NCI-H345 treated with DMSO at 0.1 percent for 48 hours (cell line): ENCODE results near the gene AP3B1.
A peak's percentile ranks its signal among the peaks of the same experiment; 100 is the strongest.

ENCODE experiments used
- DNase-seq: peaks from one replicate; lab custom pipeline; 2025; ENCODE audit not compliant: unreplicated experiment; lab: John Stamatoyannopoulos, UW

The AP3B1 gene

DNA sequence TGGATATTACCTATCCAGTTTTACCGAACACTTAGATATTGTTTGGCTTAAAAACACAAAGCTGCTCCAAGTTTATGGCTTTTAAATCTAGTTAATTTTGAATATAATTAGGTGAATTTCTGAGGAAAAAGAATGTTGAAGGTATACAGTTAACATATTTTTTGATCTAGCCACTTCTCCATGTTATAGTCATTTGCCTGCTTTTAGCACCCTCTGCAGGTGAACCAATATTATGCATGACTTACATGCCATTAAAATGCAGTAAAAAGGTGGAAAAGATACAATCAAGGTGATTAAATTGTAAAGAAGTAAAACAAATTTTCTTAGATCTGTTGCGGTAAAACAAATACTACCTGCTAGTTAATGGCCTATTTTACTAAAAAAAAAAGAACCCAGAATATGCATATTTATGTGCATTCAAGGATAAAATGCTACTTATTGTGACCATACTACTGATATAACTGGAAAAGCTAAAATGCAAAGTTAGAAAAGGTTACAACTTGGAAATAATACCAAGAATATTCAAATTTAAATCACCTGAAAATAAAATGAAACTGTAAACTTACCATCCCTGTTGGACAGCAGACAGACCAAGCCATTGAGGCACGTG lies 132.1 kb downstream of the AP3B1 start:
- DNase-seq = peak; percentile 13

DNA sequence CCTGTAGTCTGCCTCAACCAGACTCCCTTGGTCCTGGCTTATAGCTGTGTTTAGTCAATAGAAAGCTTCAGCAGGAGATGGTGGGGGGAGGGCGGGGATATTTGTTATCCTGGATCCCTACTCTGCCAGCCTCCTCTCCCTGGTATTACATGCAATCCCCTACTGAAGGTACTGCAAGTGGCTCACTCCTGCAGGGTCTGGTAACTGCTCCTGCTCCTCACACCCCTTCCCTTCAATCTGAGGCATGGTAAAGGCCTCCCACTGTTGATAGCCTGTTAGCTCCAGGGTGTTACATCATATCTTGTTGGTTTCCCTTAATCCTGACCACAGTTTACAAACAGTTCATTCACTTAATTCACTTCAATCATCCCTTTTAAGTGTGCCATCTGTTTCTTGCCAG lies 137.5 kb downstream of the AP3B1 start:
- no peak for DNase-seq

DNA sequence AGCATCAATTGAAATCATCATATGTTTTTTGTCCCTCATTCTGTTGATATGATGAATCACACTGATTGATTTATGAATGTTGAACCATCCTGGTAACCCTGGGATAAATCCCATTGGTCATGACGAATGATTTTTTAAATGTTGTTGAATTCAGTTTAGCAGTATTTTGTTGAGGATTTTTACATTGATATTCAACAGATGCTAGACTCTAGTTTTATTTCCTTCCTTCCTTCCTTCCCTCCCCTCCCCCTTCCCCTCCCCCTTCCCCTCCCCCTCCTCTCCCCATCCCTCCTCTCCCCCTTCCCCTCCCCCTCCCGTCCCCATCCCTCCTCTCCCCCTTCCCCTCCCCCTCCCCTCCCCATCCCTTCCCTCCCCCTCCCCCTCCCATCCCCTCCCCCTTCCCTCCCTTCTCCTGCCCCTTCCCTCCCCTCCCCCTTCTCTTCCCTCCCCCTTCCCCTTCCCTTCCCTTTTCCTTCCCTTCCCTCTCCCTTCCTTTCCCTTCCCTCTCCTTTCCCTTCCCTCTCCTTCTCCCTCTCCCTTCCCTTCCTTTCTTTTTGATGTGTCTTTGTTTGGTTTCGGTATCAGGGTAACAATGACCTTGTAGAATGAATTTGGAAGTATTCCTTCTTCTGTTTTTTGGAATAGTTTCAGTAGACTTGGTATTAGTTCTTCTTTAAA lies 142.8 kb downstream of the AP3B1 start:
- DNase-seq = no peak

DNA sequence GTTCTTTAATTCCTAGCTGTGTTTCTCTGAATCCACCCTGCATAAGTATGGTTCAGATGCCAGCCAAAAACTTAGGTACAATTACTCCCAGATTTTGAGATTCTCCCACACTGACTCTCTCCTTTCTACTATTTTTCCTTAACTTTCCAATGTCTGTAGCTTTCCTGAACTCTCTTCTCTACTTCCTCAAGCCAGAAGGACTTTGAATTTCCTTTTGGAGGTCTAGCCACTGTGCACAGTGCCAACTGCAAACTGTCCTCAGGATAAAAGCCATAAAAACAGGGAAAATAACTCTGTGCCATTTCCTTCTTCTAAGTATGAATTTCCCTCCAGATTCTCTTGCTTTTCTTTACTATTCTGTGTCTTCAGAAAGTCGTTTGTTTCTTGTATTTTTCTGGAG lies 157.2 kb downstream of the AP3B1 start:
- no peak for DNase-seq

DNA sequence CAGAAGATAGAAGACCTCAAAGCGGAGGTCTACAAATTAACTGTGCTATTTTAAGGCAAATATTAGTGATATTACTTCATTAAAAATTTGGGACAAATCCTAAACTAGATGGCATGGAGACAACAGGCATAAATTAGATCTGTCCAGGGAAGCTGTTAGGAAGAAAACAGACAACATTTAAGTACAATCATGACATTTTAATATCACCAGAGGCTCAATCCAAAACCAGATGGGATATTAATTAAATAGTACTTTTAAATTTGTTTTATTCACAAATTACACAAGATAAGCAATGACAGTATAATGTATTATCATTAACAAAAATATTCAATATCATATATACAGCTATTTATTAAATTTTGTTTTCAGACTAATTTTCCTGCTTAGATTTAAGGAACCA lies 161.1 kb downstream of the AP3B1 start:
- no peak for DNase-seq

DNA sequence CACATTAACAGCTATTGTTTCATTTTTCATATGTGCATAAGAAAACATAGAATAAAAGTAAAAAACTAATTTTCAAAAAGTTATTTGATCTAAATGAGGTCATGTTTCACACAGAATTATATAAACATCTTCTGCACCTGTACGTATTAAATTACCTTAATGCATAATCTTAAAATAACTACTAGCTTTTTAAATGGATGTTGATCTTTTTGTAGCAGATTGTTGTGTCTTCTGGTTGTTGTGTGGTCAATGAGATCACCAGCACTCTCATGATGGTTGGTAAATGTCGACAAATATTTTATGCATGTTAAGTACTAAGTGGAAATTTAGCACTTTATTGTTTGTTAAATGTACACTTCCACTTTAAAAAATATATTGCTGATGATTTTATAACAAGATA lies 162.0 kb downstream of the AP3B1 start:
- DNase-seq = no peak

DNA sequence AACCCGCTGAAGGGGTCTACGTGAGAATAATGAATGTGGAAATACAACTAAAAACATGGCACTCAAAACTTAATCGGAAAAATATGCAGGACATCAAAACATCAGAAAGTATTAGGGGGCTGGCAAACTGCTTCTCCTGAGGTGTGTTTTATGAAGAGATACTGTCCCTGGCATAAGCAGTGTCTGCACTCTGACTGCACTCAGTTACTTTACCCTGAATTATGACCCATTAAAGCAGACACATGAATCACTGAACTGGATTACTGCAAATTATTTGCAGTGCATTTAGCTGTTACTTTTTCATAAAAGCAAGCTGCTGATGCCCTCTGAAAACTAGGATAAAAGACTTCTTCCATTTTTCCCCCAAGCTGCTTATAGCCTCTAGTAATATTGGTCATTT lies 164.9 kb downstream of the AP3B1 start:
- DNase-seq = no peak

DNA sequence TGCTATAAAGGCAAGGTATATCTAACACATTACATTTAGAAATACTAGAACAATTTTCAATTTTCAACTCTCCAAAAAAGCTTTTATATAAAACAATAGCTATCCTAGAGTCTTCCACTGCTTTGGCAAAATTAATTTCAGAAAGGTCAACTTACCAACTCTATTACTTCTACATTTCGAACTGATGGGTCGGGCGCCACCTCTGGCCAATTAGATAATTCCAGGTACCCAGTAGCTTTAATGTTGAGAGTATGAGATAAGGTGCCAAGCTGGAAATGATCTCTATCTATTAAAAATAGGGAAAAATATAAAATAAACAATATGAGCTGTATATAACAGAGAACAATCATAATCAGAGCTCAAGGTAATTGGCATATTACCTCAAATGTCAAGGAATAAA lies 166.6 kb downstream of the AP3B1 start:
- no peak for DNase-seq

DNA sequence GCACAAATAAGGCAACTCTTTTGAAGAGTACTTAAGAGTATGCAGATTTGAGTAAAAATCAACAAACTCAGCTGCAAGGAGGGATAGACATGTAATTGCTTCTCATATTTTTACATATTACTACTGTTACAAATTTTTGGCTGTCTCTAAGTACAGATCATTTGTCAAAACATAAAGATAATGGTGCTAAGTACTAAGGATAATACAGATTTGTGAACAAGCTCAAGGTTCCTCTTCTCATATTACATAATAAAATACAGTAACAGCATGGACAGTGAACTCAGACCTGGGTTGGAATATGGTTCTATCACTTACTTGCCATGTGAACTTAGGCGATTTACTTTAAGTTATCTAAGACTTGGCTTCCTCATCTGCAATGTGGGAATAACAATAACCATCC lies 168.0 kb downstream of the AP3B1 start:
- DNase-seq = no peak

DNA sequence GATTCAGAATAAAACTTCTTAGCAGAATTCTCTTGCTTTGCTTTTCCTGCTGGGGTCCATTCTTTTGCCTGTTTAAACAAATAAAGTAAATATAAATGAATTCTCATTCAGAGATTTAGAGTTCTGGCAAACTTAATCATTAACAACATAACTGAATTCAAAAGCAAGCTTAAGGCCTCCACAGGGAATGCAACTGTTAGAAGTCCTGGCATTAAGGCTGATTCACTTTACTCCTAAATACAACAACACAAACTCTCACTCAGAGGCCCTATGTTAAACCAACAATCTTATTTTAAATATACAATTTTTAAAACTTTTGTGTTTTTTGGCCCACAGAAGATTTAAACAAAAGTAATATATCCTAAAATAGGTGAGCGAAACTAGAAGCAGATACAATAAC lies 178.3 kb downstream of the AP3B1 start:
- DNase-seq = no peak

DNA sequence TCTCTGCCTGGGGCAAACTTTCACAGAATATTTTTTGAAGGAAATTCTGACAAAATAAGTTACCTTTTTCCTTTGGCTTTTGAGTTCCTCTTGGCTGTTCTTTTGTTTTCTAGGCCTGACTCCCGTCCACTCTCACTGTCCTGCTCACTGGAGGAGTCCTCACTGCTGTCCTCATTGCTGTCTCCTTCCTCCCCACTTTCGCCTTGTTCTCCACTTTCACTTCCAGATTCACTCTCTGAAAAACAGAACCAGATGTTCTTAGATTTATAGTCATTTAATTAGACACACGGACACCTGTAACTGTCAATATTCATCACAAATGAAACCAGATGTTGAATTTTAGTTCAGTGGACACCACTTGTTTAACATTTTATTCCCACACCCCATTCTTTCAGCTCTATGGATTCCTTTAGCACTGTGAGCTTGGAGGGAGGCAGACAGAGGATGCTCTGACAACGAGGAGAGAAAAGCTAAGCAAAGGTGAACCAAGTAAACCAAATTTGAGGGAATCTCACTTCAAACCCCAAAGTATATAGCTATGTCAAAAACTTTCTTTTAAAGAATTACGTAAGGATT lies 180.7 kb downstream of the AP3B1 start:
- DNase-seq = no peak

DNA sequence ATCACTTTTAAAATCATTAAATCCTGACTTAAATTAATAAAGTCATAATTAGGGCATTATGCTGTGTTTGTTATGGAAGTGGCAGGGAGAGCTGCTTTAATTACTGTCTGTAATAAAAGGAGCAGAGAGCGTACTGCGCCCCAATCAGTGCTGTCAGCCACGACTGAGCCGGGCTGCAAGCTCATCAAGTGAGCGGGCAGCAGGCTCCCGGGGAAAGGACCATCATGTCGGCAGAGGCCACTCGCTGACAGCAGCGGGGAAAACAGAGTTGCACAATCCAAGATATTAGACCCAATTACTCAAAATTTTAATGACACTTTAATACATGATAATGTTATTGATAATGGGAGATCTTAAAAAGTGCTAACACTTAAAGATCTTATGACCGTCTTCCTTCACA lies 181.6 kb downstream of the AP3B1 start:
- no peak for DNase-seq

DNA sequence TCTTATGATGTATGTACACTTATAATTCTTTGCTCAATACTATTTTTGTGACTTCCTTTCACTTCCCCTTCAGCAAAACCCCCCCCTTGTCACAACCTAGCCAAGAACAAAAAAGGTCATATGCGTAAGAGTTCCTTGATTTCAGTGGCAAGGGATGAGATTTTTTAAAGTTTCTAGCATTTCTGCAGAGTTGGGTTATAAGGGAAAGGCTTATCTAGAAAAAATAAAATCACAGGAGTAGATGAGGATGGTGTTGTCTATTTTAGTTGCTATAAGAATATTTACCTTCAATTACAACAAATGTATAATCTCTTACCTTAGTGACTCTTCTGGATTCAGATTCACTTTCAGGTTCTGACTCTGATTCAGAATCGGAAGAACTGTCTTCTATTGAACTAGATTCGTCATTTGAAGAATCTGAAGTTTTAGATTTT lies 184.6 kb downstream of the AP3B1 start:
- no peak for DNase-seq

DNA sequence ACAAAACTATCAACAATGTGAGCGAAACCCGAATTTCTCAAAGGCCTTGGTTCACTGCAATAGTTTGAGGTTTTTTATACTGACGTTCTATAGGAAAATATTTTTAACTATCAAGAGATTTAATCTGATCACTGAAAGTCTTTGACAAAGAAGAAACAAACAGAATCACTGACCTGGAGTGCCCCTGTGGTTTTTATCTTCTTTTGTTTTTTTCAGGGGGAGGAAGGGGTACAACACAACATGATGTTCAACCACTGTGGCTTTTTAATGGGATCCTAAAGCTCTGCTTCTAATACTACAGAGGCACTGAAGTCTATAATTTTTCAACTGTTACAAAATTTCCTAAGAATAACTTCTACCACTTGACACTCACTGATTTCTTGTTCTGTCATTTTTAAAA lies 185.9 kb downstream of the AP3B1 start:
- no peak for DNase-seq

DNA sequence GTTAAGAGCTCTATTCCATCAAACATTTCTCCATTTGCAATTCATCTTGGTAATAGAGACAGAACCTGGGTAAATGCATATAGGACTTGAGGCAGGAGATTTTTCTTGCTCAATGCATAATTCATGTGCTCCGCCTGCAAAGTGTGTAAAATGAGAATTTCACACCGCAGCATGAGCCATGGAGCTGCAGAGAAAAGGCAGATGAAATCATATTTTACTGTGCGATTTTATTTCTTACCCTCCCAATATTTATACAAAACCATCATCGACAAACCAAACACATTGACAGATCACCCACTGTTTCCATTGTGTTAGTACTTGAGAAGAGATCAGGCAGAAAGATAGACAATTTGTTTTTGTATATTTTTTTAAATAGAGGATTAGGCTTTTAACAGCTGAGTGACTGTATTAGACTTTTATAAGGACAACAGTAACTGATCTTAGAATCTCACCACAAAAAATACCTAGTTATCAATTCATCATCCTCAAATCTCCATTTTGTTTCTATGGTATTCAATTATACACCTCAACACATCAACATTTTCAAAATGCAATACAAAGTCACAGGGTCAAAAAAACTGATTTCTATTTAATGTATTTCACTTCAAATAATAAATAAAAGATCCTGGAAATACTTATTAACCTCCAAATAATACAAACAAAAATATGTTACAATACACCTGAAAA lies 191.1 kb downstream of the AP3B1 start:
- no peak for DNase-seq

DNA sequence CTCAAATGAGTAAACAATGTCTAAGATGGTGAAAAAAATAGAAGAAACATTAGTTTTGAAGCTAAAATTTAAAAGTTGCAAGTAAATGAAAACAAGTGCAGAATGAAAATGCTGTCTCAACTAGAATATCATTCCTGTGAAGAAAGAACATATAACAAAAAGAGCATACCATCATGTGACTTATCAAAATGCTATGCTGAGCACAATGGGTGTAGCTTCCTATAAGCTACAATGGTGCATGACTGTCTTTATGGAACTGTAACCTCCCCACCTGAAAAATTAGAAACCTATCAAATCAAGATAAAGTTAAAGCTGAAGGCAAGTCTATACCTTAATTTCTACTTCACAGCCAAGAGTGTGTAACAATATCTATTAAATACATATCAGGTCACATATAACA lies 192.0 kb downstream of the AP3B1 start:
- no peak for DNase-seq

DNA sequence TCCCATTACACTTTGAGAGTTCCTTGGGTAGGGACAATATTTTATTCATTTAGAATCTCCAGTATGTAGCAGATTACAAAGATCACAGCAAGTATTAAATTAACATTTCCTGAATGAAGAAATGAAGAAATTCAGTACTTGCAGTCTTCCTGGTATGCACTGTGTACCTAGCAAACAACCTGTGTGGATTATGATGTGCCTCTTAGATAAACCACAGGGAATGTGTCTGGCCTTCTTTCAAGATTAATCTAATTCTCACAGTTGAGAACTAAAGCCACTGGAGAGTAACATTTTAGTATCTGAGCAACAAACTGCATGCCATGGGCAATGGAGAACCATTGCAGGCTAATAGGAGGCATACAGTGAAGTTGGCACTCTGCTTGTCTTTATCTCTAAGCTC lies 199.4 kb downstream of the AP3B1 start:
- no peak for DNase-seq

DNA sequence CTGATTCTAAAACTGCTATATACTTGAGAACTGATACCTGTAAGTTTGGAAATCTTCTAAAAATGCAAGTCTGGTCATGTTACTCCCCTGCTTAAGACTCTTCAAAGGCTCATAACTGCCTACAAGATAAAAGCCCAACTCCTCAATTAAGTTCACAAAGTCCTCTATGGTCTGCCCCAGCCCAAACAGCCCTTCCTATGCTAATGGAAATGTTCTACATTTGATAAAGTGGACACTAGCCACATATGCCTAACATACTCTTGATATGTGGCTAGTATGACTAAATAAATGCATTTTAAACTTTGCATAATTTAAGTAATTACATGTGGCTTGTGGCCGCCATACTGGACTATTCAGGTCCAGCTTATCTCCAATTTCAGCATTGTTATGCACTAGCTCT lies 204.5 kb downstream of the AP3B1 start:
- DNase-seq = no peak

DNA sequence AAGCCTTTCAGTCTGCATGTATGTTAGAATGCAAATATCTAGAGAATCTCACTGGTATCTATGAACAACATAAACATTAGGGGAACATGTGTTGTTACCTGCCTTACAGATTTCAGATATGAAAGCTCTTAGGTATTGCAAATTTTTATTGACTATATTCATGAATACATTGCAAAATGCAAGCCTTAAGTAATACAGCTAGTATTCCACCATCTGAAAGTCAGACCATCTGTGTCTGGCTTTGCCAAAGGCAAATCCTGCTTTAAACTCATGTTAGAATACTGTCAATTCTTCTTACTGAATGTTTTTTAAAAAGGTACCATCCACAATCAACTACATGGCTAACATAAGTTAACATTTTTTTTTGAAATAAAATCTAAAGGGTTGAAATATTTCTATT lies 215.6 kb downstream of the AP3B1 start:
- no peak for DNase-seq

DNA sequence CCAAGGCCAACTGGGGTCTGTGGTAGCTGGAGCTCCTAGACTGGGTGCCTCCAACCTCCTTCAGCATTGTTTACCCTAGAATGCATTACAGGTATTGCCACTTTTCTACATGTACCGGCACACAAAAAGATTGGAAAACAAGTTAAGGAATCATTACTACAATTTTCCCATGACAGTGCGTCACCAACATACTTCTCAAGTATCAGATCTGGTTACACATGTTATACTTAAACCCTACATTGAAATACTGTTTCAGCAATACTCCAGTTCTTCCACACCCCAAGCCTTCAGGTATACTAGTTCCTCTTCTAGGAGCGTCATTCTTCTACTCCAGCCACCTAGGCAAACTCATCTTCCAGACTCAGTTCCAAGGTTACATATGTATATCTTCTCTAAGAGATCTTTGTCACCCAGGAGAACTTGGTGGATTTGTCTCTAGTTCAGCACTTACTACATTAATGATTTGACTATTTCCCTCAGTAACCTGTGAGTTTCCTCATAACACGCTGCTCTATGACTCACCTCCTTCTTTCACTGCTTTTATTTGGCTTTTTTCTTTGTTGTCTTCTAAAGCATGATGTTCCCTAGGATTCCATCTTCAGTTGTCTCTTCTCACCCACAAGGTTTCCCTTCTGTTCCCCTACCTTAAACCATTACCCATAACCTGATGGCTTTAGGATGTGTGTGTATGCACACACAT lies 217.0 kb downstream of the AP3B1 start:
- DNase-seq = no peak

DNA sequence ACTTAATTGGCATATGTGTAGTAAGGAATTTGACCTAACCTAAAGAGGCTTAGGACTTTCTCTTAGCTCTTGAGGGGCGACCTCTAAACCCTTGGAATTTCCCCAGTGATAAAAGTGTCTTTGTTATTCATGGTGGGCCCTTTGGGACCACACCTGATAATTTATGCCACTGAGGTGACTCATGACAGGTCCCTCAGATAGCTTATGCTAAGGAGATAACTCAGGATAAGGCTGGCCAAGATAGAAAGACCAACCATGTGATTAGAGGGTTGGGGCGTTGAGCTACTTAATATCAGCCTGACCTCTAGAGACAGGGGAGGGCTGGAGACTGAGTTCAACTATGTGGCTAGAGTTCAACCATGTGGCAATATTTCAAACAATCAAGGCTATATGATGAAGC lies 218.1 kb downstream of the AP3B1 start:
- no peak for DNase-seq

DNA sequence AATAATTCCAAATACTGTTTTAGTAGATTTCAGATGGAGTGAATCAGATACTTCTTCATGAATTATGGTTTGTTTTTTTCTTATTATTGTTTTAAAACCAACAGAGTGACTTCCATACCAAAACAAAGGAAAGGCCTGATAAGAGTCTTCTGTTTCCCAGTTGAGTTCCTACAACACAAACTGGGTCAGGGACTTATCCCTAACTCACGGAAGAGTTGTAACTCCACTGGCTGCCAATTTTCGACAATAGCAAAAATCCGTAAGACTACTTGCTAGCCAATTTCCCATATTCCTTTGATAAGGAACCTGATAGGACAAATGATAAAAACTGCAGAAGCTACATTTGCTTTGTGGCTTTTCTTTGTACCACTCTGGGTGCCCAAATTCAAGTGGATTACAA lies 219.2 kb downstream of the AP3B1 start:
- DNase-seq = no peak
